ENCODE data around the gene CST3. TPM values are rescaled to one million over a fixed set of nuclear protein-coding genes. Genes with fewer than 3 reads are reported as not detected.

CST3 gene
- total and polyA plus RNA-seq, 4 donors, result 238 to 780 (median 641) TPM

GRCh38 chr20:23643659-23644058 lies 5.9 kb upstream of the CST3 start:
- no peak overlapping the region for H3K9ac ChIP-seq (ENCODE audit: insufficient read depth in 1 of 2, low read length in 2 of 2)
- no peak overlapping the region for H3K27ac ChIP-seq (ENCODE audit: low read depth in 1 of 2, low read length in 1 of 2)
- WGBS, 2 donors, result 46 to 58% methylated on average over 6 of the region's 6 CpGs
- no peak for ATAC-seq (ENCODE audit: insufficient read depth, low FRiP score)
- H3K27me3 ChIP-seq (ENCODE audit: control insufficient read depth in 3 of 3, insufficient read depth in 3 of 3, low read length in 2 of 3), result peaks cover 0 to 2% (median 0%) of the 10 kb centered on the region in 3 donors
- H3K36me3 ChIP-seq (ENCODE audit: control insufficient read depth in 4 of 4, insufficient read depth in 4 of 4, low read length in 4 of 4), result no peaks in the 10 kb centered on the region
- no peak for TF ChIP-seq CTCF (IDR thresholded peaks at IDR 0.05; ENCODE audit: control extremely low read depth, extremely low read depth)
- H3K4me1 ChIP-seq (ENCODE audit: control insufficient read depth in 5 of 5, insufficient read depth in 5 of 5, low read length in 5 of 5), result peaks cover 0 to 10% (median 0%) of the 10 kb centered on the region in 5 donors
- no peaks in the 10 kb centered on the region for H3K9me3 ChIP-seq (ENCODE audit: control insufficient read depth in 4 of 4, insufficient read depth in 3 of 4, low read length in 3 of 4)
- DNase-seq, result no peak
- H3K4me3 ChIP-seq, result no peak overlapping the region

GRCh38 chr20:23641936-23642751 lies 4.4 kb upstream of the CST3 start:
- Histone ChIP-seq H3K9me3 (ENCODE audit: control insufficient read depth in 4 of 4, insufficient read depth in 3 of 4, low read length in 3 of 4) (no peaks in the 10 kb centered on the region), H3K4me3 (no peak overlapping the region), H3K27ac (ENCODE audit: low read depth in 1 of 2, low read length in 1 of 2) (no peak overlapping the region), H3K4me1 (ENCODE audit: control insufficient read depth in 5 of 5, insufficient read depth in 5 of 5, low read length in 5 of 5) (peaks cover 0 to 10% (median 0%) of the 10 kb centered on the region in 5 donors), H3K9ac (ENCODE audit: insufficient read depth in 1 of 2, low read length in 2 of 2) (no peak overlapping the region), H3K27me3 (ENCODE audit: control insufficient read depth in 3 of 3, insufficient read depth in 3 of 3, low read length in 2 of 3) (peaks cover 0 to 2% (median 0%) of the 10 kb centered on the region in 3 donors), H3K36me3 (ENCODE audit: control insufficient read depth in 4 of 4, insufficient read depth in 4 of 4, low read length in 4 of 4) (no peaks in the 10 kb centered on the region)
- ATAC-seq (ENCODE audit: insufficient read depth, low FRiP score), result no peak
- peak in 1 of 3 donors; percentile 58 for DNase-seq
- no peak for TF ChIP-seq CTCF (IDR thresholded peaks at IDR 0.05; ENCODE audit: control extremely low read depth, extremely low read depth)
- 63 to 65% methylated on average over 12 of the region's 12 CpGs for WGBS, 2 donors

GRCh38 chr20:23640671-23641667 lies 3.2 kb upstream of the CST3 start:
- H3K9ac ChIP-seq (ENCODE audit: insufficient read depth in 1 of 2, low read length in 2 of 2), result no peak overlapping the region
- 81 to 85% methylated on average over 11 of the region's 11 CpGs for WGBS, 2 donors

More at GRCh38 chr20:23640671-23641667, 3.2 kb upstream of the CST3 start:
- H3K4me1 ChIP-seq (ENCODE audit: control insufficient read depth in 5 of 5, insufficient read depth in 5 of 5, low read length in 5 of 5), result peaks cover 0 to 22% (median 7%) of the 10 kb centered on the region in 5 donors
- peaks cover 0 to 2% (median 0%) of the 10 kb centered on the region in 3 donors for H3K27me3 ChIP-seq (ENCODE audit: control insufficient read depth in 3 of 3, insufficient read depth in 3 of 3, low read length in 2 of 3)
- H3K27ac ChIP-seq (ENCODE audit: low read depth in 1 of 2, low read length in 1 of 2), result no peak overlapping the region
- ATAC-seq (ENCODE audit: insufficient read depth, low FRiP score) (no peak), DNase-seq (no peak)
- no peaks in the 10 kb centered on the region for H3K9me3 ChIP-seq (ENCODE audit: control insufficient read depth in 4 of 4, insufficient read depth in 3 of 4, low read length in 3 of 4)
- H3K36me3 ChIP-seq (ENCODE audit: control insufficient read depth in 4 of 4, insufficient read depth in 4 of 4, low read length in 4 of 4), result no peaks in the 10 kb centered on the region
- no peak overlapping the region for H3K4me3 ChIP-seq
- TF ChIP-seq CTCF (IDR thresholded peaks at IDR 0.05; ENCODE audit: control extremely low read depth, extremely low read depth), result no peak

Data from lung (tissue), 12 donors.